Heart left ventricle (tissue), 16 donors: ENCODE measurements around the gene CENPP. TPM values are rescaled to one million over a fixed set of nuclear protein-coding genes. Genes with fewer than 3 reads are reported as not detected.

Experiments used
- ATAC-seq, 4 donors: fragments of 200-7000 bp; cut with Tn5 transposase; one replicate each; pipeline ENCODE4 v1.9.1; 2020 to 2022; ENCODE audit warnings: moderate library complexity in 4 of 4, mild to moderate bottlenecking in 3 of 4, moderate number of reproducible peaks in 1 of 4
- DNase-seq, 5 donors: peaks; one replicate each; pipeline ENCODE4 v3.0.0-alpha.2; 2020
- H3K27ac ChIP-seq, 12 donors: fragments of 200-600 bp; sonication (generic) in 4 of 12; one replicate each; pipeline versions ENCODE4 v1.5.0 to v1.8.0; 2016 to 2022; ENCODE audit warnings: mild to moderate bottlenecking in 2 of 12
- H3K27me3 ChIP-seq, 9 donors: fragments of 200-600 bp; sonication (generic) in 2 of 9; one replicate each; pipeline versions ENCODE4 v1.5.1 to v1.8.0; 2016 to 2022; ENCODE audit warnings: mild to moderate bottlenecking in 3 of 9
- H3K36me3 ChIP-seq, 9 donors: fragments of 200-600 bp; sonication (generic) in 2 of 9; one replicate each; pipeline versions ENCODE4 v1.5.0 to v1.8.0; 2018 to 2022; ENCODE audit warnings: mild to moderate bottlenecking in 2 of 9
- H3K4me1 ChIP-seq, 12 donors: fragments of 200-600 bp; sonication (generic) in 4 of 12; one replicate each; pipeline versions ENCODE4 v1.5.0 to v1.8.0; 2016 to 2022; ENCODE audit warnings: mild to moderate bottlenecking in 3 of 12
- H3K4me3 ChIP-seq, 12 donors: fragments of 200-600 bp; sonication (generic) in 4 of 12; one replicate each; pipeline versions ENCODE4 v1.5.0 to v1.8.0; 2017 to 2022; ENCODE audit warnings: mild to moderate bottlenecking in 9 of 12, moderate library complexity in 4 of 12
- H3K9me3 ChIP-seq, 12 donors: fragments of 200-600 bp; sonication (generic) in 4 of 12; one replicate each; pipeline versions ENCODE4 v1.5.0 to v1.8.0; 2016 to 2022; ENCODE audit warnings: mild to moderate bottlenecking in 1 of 12
- POLR2A ChIP-seq, 2 donors: fragments of 450-650 bp; IDR thresholded peaks; one replicate each; pipeline ENCODE4 v1.6.1; 2017; ENCODE audit warnings: antibody characterized with exemption in 2 of 2, mild to moderate bottlenecking in 2 of 2, moderate library complexity in 2 of 2
- WGBS, 4 donors: extraction: QIAGEN DNeasy Blood & Tissue Kit in 2 of 4; methylation state at CpG; one replicate each; pipeline versions ENCODE4 v1.1.5 to v1.1.7; 2013 to 2018; 5-methylcytosine and 5-hydroxymethylcytosine counted together
- intact Hi-C, 10 donors: fragments of 100-400 bp; cut with DNase I; formaldehyde crosslinking; loops; one replicate each; pipeline versions ENCODE4 v1.11.1 to v1.14.2; 2022
- polyA plus RNA-seq, 2 donors: library from polyadenylated mRNA; stranded (reverse); fragments of 200-250 nt; gene quantifications; one replicate each; pipeline ENCODE4 v1.2.3, GENCODE V29; 2013
- total RNA-seq, 9 donors: library from RNA; depleted of rRNA in 2 of 9; stranded (reverse); fragments of >200 nt in 2 of 9; fragmentation: NEBNext Ultra II Directional in 3 of 9; extraction: Animal tissue kit (Norgen Biotek cat#: 25700) in 3 of 9; gene quantifications; one replicate each; pipeline versions ENCODE4 v1.1.0 to v1.2.4, GENCODE V29; 2016 to 2023
- TF ChIP-seq, protein P1 (sequence below), 12 donors: fragments of 200-600 bp; sonication (generic) in 4 of 12; IDR thresholded peaks; one replicate each; pipeline versions ENCODE4 v1.5.0 to v1.8.0; 2018 to 2022; ENCODE audit warnings: antibody characterized with exemption in 12 of 12, mild to moderate bottlenecking in 5 of 12
- donor health status: ischemic (EF 13 %, LVEDD 7.1; RV severe dilation, severe dysfunction).
- donor health status: healthy with polysubstance abuse.
- donor health status: DM: no; HTN: yes; CAD: no.
- donor health status: DM: no; HTN: no; CAD: no.
- donor health status: ischemic (EF 25% LVEDD 6.9; RV normal size, moderate dysfunction).
- donor health status: ischemic (EF 25% LVEDD 5.7; RV mildly dilated, moderate dysfunction).
- donor health status: healthy.
- donor health status: DM: yes; HTN: yes; CAD: no.
- donor health status: ischemic (EF 35%, LVEDD 5.7; RV mildly dilated, moderate dysfunction).
- donor health status: nonischemic (EF 11% LVEDD 7.7; RV severe dilation, severe dysfunction).
- donor health status: DM: yes; HTN: yes; CAD: no.
- donor health status: PGD.
- donor health status: ischemic (EF 29% LVEDD 5.4; RV normal size, mild dysfunction).
- donor health status: nonischemic (EF 23%, LVEDD 6.1; RV moderate dilation, normal function).

Gene CENPP
- total and polyA plus RNA-seq, 11 donors, result 1.1 to 5.8 (median 2.4) TPM

DNA sequence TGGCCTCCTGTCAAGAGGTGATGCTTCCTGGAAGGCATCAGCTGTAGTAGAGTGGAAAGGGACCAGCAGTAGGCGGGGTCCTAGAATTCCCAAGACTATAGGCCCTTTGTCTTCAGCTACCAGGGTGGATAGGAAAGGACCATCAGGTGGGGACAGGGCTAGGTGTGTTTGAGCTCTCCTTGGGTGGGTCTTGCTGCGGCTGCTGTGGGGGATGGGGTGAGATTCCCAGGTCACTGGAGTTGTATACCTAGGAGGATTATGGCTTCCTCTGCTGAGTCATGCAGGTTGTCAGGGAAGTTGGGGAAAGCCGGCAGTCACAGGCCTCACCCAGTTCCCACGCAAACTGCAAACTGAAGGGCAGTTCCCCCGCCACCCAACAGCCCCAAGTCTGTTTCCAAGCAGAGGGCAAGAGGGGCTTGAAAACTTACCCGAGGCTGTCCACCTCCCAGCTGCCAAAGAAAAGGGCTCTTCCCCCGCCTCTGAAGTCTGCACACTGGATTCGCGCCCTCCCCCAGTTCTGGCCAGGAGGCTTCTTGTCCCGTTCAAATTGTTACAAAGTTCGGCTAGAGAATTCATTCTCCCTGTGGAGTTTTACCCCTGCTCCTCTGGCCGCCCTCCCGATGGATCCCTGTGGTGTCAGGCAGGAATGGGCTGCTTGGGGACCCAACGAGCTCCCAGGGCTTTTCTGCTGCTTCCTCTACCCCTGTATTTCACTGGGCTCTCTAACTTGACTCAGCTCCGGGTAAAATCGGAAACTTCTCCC lies 233.0 kb downstream of the CENPP start:
- WGBS, 4 donors, result 85 to 95% (median 87%) methylated on average over 14 to 16 of the region's 16 CpGs
- Histone ChIP-seq H3K27ac (no peak overlapping the region), H3K36me3 (no peaks in the 10 kb centered on the region), H3K9me3 (no peaks in the 10 kb centered on the region), H3K4me3 (no peak overlapping the region), H3K4me1 (peaks cover 0 to 20% (median 3%) of the 10 kb centered on the region in 12 donors), H3K27me3 (no peaks in the 10 kb centered on the region)
- no peak for TF ChIP-seq POLR2A (IDR thresholded peaks at IDR 0.05)
- TF ChIP-seq, protein P1, sequence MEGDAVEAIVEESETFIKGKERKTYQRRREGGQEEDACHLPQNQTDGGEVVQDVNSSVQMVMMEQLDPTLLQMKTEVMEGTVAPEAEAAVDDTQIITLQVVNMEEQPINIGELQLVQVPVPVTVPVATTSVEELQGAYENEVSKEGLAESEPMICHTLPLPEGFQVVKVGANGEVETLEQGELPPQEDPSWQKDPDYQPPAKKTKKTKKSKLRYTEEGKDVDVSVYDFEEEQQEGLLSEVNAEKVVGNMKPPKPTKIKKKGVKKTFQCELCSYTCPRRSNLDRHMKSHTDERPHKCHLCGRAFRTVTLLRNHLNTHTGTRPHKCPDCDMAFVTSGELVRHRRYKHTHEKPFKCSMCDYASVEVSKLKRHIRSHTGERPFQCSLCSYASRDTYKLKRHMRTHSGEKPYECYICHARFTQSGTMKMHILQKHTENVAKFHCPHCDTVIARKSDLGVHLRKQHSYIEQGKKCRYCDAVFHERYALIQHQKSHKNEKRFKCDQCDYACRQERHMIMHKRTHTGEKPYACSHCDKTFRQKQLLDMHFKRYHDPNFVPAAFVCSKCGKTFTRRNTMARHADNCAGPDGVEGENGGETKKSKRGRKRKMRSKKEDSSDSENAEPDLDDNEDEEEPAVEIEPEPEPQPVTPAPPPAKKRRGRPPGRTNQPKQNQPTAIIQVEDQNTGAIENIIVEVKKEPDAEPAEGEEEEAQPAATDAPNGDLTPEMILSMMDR (IDR thresholded peaks at IDR 0.05), result no peak
- intact Hi-C loops, result no loop called here
- ATAC-seq, result no peak
- DNase-seq, result peak in 1 of 5 donors; percentile 49

DNA sequence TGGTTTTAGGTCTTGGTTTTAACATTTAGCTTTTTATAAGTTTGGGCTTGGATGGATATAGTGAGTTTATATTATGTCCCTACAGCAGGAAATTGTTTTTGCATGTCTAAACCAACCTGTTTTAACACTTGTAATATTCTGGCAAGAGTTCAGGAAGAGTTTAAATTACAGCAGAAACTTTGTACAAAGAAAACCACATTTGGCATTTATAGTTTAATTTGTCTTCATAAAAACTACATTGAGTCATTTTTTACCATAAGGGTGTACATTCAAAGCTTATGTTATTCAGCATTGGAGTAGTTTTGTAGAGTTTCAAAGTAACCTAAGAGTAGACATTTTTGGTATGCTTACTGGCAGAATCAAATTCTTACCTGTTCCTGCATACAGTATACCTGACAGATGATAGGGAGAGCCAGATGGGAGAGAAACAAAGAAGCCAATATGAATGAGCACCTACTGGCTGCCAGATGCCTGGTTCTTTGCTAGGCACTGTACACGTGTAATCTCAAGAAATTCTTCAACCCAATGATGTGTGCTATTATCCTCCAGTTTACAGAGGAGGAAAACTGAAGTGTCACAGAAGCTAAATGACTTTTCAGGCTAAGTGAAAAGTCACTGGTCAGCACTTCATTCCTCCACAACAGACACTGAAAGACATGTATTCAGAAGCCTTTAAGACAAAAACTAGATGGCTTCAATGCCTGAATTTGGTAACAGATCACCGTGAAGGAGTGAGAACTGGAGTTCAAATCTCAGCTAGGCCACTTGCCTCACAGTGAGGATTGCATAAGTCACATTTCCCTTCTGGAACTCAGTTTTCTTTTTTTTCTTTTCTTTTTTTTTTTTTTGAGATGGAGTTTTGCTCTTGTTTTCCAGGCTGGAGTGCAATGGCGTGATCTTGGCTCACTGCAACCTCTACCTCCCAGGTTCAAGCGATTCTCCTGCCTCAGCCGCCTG lies 235.9 kb downstream of the CENPP start:
- Histone ChIP-seq H3K27me3 (no peaks in the 10 kb centered on the region), H3K4me1 (peaks cover 0 to 38% (median 5%) of the 10 kb centered on the region in 12 donors), H3K27ac (peak overlapping the region in 5 of 12 donors; percentile 30 to 75 (median 68)), H3K4me3 (no peak overlapping the region), H3K9me3 (peaks cover 0 to 10% (median 1%) of the 10 kb centered on the region in 12 donors), H3K36me3 (no peaks in the 10 kb centered on the region)
- ATAC-seq (no peak), DNase-seq (no peak)
- no peak for TF ChIP-seq POLR2A (IDR thresholded peaks at IDR 0.05)
- TF ChIP-seq, protein P1 (IDR thresholded peaks at IDR 0.05), result no peak
- WGBS, 4 donors, result 86 to 92% (median 90%) methylated on average over 5 of the region's 5 CpGs
- intact Hi-C loops, result no loop called here

DNA sequence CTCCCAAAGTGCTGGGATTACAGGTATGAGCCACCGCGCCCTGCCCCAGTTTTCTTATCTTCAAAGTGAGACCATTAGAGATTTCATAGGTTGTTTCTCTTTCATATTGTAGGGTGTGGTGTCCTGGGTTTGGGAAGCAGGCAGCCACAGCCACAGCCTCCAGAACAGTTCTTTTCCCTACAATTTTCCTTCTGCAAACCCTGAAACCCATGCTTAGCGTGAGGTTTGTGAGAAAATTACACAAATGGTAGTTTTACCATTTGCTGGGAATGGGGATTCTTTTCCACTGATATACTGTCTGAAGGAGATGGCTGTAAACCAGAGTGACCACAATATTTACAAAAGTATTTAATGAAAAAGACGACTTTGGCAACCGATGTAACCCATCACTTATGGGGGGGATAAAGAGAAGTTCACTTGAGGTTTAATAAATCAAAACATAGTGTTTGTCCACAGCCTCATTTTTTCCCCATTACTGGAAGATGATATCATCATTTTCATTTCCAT lies 236.8 kb downstream of the CENPP start:
- 78 to 88% (median 81%) methylated on average over 5 of the region's 5 CpGs for WGBS, 4 donors
- peaks cover 0 to 38% (median 5%) of the 10 kb centered on the region in 12 donors for H3K4me1 ChIP-seq
- intact Hi-C loops, result no loop called here
- H3K36me3 ChIP-seq, result no peaks in the 10 kb centered on the region
- no peak overlapping the region for H3K4me3 ChIP-seq
- ATAC-seq (peak in 2 of 4 donors; percentile 18 to 69), DNase-seq (no peak)
- peak overlapping the region in 6 of 12 donors; percentile 28 to 75 (median 66) for H3K27ac ChIP-seq
- H3K9me3 ChIP-seq, result peaks cover 0 to 15% (median 1%) of the 10 kb centered on the region in 12 donors
- TF ChIP-seq, protein P1 (IDR thresholded peaks at IDR 0.05), result no peak
- no peak for TF ChIP-seq POLR2A (IDR thresholded peaks at IDR 0.05)
- no peaks in the 10 kb centered on the region for H3K27me3 ChIP-seq
